Femur (tissue), 1 donor: Measurements from ENCODE around the gene OSGEPL1.
"Not testable (repeated sequence)": the region's sequence is repeated elsewhere in the genome, so short reads cannot be mapped to it uniquely, and the experiment has no call there.

Experiments
- DNase-seq: peaks from one replicate; pipeline ENCODE4 v3.0.0-alpha.2; 2017

Gene OSGEPL1, protein sequence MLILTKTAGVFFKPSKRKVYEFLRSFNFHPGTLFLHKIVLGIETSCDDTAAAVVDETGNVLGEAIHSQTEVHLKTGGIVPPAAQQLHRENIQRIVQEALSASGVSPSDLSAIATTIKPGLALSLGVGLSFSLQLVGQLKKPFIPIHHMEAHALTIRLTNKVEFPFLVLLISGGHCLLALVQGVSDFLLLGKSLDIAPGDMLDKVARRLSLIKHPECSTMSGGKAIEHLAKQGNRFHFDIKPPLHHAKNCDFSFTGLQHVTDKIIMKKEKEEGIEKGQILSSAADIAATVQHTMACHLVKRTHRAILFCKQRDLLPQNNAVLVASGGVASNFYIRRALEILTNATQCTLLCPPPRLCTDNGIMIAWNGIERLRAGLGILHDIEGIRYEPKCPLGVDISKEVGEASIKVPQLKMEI

GRCh38 chr2:189762551-189763298, at the start of gene OSGEPL1:
Gene OSGEPL1, minus strand, starts transcription at chr2:189762792. Its CDS starts 1,152 bp downstream, at chr2:189761640.
- DNase-seq, result peak; percentile 95

DNA sequence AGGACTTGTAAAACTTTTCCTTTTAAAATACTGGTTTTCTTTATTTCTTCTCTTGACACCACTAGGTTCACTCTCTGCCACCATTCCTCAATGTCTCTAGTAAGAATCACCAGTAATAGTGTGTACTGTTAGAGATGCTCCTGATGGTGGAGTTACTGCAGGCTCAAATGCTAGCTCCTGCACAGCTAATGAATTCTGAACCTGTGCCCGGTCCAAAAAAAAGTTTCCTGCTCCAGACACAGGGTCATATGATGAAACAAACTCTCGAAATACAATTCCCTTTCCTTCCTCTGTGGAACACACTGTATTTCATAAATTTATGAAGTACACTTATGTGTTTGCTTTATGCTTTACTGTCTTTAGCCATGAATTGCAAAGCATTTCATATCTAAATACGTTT, 40.8 kb upstream of the OSGEPL1 start:
- no peak for DNase-seq

- no peak for DNase-seq
Measured at GRCh38 chr2:189802396-189802912, 39.9 kb upstream of the OSGEPL1 start.

DNA sequence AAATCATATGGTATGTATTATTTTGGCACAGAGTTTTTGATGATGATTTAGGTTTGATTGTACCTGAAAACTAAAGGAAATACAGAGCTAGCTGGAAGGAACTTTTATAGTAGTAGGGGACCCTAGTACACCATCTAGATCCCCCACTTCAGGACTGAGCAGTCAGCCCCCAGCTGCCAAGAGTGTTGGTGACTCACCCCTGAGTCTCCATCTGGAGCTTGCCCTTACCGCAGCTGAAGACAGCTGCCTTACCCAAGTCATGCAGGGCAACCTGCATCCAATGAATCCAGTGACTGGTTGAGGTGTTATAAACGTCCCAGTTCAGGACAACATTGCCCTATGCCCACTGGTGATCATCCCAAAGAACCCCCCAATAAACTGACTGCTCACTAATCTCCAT, 36.9 kb upstream of the OSGEPL1 start:
- no peak for DNase-seq

- DNase-seq, result no peak
Measured at GRCh38 chr2:189799030-189799331, 36.4 kb upstream of the OSGEPL1 start.

GRCh38 chr2:189798312-189799029, 35.9 kb upstream of the OSGEPL1 start:
- DNase-seq, result no peak

- DNase-seq, result no peak
Measured at GRCh38 chr2:189797902-189798301, 35.3 kb upstream of the OSGEPL1 start.

- DNase-seq, result no peak
Measured at GRCh38 chr2:189794310-189794709, 31.7 kb upstream of the OSGEPL1 start.

DNA sequence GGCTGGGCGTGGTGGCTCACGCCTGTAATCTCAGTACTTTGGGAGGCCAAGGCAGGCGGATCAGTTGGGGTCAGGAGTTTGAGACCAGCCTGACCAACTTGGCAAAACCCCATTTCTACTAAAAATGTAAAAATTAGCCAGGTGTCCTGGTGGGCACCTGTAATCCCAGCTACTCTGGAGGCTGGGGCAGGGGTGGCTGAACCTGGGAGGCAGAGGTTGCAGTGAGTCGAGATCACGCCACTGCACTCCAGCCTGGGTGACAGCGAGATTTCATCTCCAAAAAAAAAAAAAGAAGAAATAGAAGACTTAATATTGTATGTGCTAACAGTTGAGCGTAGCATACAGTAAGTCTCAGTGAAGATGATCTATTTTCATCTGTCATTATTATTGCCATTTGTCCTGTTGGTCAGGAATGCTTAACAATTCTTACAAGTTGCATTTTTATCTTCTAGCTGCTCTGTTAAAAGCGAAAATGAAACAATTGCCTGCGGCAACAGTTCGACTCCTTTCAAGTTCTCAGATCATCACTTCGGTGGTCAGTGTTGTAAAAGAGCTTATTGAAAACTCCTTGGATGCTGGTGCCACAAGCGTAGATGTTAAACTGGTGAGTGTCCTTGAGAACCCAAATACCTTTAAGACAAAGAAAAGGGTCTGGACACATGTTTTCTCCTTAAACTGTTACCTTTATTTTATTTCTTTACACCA, 28.9 kb upstream of the OSGEPL1 start:
- no peak for DNase-seq

DNA sequence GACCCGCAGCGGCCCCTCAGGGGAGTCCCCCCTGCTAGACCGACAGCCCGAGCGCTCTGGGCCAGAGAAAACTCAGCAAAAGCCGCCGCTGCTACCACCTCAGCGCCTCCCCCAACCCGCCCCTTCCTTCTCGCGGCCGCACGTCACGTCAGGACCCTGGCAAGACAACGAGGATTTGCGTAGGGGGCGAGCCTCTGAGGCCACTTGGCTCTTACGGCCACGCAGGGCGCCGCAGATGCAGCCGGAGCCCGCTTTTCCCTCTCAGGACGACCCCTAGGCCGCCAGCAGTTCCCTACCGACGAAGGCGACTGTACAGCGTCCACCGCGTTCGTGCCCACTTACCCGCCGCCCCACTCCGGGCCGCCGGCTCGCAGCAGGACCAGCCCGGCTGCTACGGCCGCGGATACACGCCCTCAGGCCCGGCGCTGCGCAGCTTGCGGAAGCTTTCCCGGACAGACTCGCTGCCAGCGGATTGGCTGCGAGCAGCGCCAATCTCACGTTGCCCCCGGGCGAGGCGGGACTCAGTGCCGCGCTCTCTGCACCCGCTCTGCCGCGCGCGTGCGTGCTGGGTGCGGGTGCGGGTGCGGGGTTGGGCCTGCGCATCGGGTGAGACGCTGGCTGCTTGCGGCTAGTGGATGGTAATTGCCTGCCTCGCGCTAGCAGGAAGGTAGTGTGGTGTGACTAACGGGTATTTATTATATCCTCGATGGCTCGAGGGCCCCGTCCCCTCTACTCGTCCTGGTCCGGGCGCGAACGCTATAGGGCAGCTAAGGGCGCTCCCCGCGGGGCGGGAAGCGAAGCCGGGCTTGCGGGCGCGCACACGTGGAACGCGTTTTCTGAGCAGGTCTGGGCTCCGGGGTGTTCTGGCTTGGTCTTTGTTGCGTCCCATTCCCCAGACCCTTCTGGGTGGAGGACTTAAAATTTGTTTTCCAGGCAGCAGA, 21.6 kb upstream of the OSGEPL1 start, which contains the start of the genes ORMDL1 and PMS1:
ORMDL1 (minus strand) TSS at position 413 of the 941 bp plus-strand sequence. CDS start 1,744 bp downstream, outside the sequence.
PMS1 (plus strand) TSS at position 524 of the 941 bp plus-strand sequence. CDS start 7,360 bp downstream, outside the sequence.
- DNase-seq, result peak; percentile 97

- DNase-seq, result no peak
Measured at GRCh38 chr2:189783451-189783926, 20.9 kb upstream of the OSGEPL1 start.

DNA sequence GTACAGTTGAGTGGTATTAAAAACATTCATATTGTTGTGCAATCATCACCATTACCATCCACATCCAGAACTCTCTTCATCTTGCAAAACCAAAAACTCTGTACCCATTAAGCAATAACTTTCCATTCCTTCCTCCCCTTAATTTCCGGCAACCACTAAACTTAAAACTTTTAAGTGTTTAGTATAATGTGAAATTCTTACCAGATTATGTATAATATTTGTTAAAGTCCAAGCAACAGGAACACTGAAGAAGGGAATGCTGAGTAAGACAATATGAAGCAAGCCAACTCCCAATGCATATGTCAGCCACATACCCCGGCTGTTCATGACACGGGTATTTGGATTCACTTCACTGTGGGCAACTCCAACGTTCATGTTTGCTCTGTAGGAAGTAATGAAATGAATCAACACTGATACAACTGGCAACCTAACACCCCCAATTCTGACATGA, 19.7 kb upstream of the OSGEPL1 start:
- DNase-seq, result no peak

GRCh38 chr2:189772212-189772611, 9.6 kb upstream of the OSGEPL1 start:
- no peak for DNase-seq

GRCh38 chr2:189770590-189771322, 8.2 kb upstream of the OSGEPL1 start:
- no peak for DNase-seq

GRCh38 chr2:189763908-189764661, 1.5 kb upstream of the OSGEPL1 start:
- no peak for DNase-seq

DNA sequence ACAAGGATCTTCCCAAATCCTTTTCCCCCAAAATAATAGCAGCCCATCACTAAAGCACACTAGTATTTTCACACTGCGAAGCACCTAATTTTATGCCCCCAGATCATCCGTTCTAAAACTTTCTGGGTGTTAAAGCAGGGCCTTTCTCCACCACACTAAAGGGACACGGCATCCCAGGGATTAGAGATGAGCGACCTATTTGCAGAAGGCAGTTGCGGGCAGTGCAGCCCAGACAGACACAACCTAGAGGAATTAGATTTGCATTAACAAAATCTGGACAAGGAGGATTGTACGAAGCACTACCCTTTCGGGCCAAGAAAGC, 402 bp downstream of the OSGEPL1 start:
- no peak for DNase-seq

GRCh38 chr2:189760154-189760553, 2.4 kb downstream of the OSGEPL1 start:
- DNase-seq, result not testable (repeated sequence)

DNA sequence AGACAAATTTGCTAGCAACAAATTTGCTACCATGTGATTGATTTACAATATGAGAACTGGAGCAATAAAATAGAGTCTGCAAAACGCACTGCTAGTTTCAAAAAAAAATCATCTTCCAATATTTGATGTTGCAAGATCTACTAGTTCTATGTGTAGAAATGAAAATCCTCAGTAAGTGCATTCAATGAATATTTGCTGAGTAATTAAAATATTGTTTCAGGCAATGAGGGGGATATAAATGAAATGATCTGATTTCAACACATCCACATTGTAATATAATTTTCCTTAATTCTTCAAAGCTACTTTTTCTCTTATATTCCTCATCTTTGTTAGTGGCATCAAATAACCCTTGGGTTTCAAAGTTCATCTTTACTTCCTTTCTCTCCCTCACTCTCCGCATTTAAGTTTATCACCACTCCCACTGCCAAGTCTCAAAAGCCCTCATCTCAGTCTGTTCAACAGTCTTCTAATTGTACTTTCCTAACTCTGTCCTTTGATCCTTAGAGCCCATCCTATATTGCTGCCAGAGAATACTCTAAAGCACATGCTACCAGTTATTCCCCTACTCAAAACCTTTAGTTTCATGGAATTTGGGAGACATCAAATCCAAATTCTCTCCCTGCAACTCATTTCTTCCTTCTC, 6.2 kb downstream of the OSGEPL1 start:
- no peak for DNase-seq

GRCh38 chr2:189751080-189751658, 11.4 kb downstream of the OSGEPL1 start:
- DNase-seq, result no peak
